ENCODE measurements around the gene SHLD2. TPM values are rescaled to one million over a fixed set of nuclear protein-coding genes. Genes with fewer than 3 reads are reported as not detected.

SHLD2 gene
- total RNA-seq, 1 experiment from 2014 or later = 28.9 TPM

DNA sequence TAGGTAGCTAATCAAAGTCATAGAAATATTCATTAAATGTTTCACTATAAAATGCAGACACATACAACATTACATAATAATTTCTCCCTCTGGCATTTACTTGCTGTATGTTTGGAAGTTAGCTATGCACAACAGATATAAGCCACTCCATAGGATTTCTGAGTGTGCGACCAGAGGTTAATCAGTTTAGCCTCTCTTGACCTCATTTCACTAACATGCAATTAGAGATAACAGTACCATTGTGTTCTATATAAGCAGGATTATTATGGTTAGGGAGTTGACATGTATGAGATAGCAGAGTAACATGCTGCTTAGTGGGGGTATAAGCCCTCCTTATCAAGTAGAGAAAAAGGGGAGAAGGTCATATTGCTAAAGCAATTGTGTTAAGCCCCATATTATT is 26.7 kb upstream of the SHLD2 start:
- RAD21 ChIA-PET (ENCODE audit: low non-redundant PET in 1 of 2, low total read pairs in 2 of 2, uncharacterized antibody in 2 of 2, unreplicated experiment in 2 of 2) = no interaction called here
- H3K9me3 ChIP-seq (ENCODE audit: control insufficient read depth in 1 of 2, insufficient read depth in 1 of 2, low read depth in 1 of 2, low read length in 2 of 2) = no peaks in the 10 kb centered on the region
- no peak overlapping the region for H2AFZ ChIP-seq (ENCODE audit: low read depth, low read length, poor library complexity, severe bottlenecking)
- intact Hi-C loops (cut with micrococcal nuclease) = no loop called here
- H3K36me3 ChIP-seq (ENCODE audit: control insufficient read depth in 1 of 2, insufficient read depth in 2 of 2, low read length in 2 of 2) = peaks cover 38 to 39% of the 10 kb centered on the region in 2 experiments
- DNase-seq (ENCODE audit: low read depth, low spot score) (no peak), ATAC-seq (no peak)
- no peak overlapping the region for H3K27ac ChIP-seq (ENCODE audit: low read depth, low read length)
- H4K20me1 ChIP-seq (ENCODE audit: insufficient read depth) = no peaks in the 10 kb centered on the region
- 0 out of 2 replicates have a peak, but pooled peaks cover 3% of the 10 kb centered on the region for H3K79me2 ChIP-seq (ENCODE audit: insufficient read depth, low read length)
- CTCF ChIA-PET = no interaction called here
- H3K9me2 ChIP-seq (ENCODE audit: insufficient read depth) = no peaks in the 10 kb centered on the region
- no peak for TF ChIP-seq MAX (IDR thresholded peaks at IDR 0.05)
- no peak for TF ChIP-seq EZH2 (IDR thresholded peaks at IDR 0.05)
- no peak for TF ChIP-seq RAD21 (IDR thresholded peaks at IDR 0.05; ENCODE audit: low read depth)
- TF ChIP-seq TCF7L2 (IDR thresholded peaks at IDR 0.05; ENCODE audit: borderline replicate concordance, extremely low read depth, insufficient read depth, insufficient read length) = no peak
- TF ChIP-seq EGR1 (IDR thresholded peaks at IDR 0.05; ENCODE audit: low read depth) = no peak
- no peaks in the 10 kb centered on the region for H3K27me3 ChIP-seq (ENCODE audit: insufficient read depth, low read length)
- no peak overlapping the region for H3K9ac ChIP-seq (ENCODE audit: low read length)
- no peak overlapping the region for H3K4me2 ChIP-seq (ENCODE audit: low read length)
- BruUV-seq (replicated peaks) = no TSS peak
- H3K4me3 ChIP-seq (replicated peaks in 1 of 2; ENCODE audit: low read depth in 1 of 2, low read length in 2 of 2) = no peak overlapping the region
- POLR2A ChIA-PET = no interaction called here
- H3K4me1 ChIP-seq (ENCODE audit: control insufficient read depth in 1 of 2, insufficient read depth in 2 of 2, low read length in 2 of 2) = no peaks in the 10 kb centered on the region

DNA sequence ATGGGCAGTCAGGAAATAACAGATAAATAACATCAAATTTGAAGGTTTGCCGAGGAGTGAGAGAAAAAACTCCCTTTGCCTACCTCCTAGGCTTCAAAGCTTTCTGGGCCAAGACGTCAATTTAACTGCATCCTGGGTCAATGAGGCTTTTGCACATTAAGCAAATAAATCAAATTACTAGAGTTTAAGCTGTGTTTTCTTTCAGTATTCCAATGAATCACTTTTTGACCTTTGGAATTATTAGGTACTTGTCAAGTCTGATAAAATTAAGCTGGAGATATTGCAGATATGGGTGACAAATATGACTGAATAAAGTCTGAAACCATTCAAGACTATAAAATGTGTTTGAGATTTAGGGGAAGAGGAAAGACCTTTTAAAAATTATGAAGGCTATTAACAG is 22.6 kb upstream of the SHLD2 start:
- Histone ChIP-seq H3K4me1 (ENCODE audit: control insufficient read depth in 1 of 2, insufficient read depth in 2 of 2, low read length in 2 of 2) (no peaks in the 10 kb centered on the region), H3K9ac (ENCODE audit: low read length) (no peak overlapping the region), H2AFZ (ENCODE audit: low read depth, low read length, poor library complexity, severe bottlenecking) (no peak overlapping the region), H3K79me2 (ENCODE audit: insufficient read depth, low read length) (peaks cover 14% of the 10 kb centered on the region; the same call in 1 of the 2 replicates), H3K4me3 (replicated peaks in 1 of 2; ENCODE audit: low read depth in 1 of 2, low read length in 2 of 2) (no peak overlapping the region), H3K36me3 (ENCODE audit: control insufficient read depth in 1 of 2, insufficient read depth in 2 of 2, low read length in 2 of 2) (peaks cover 25 to 33% of the 10 kb centered on the region in 2 experiments), H4K20me1 (ENCODE audit: insufficient read depth) (no peaks in the 10 kb centered on the region), H3K27me3 (ENCODE audit: insufficient read depth, low read length) (no peaks in the 10 kb centered on the region), H3K27ac (ENCODE audit: low read depth, low read length) (no peak overlapping the region), H3K4me2 (ENCODE audit: low read length) (no peak overlapping the region), H3K9me3 (ENCODE audit: control insufficient read depth in 1 of 2, insufficient read depth in 1 of 2, low read depth in 1 of 2, low read length in 2 of 2) (no peaks in the 10 kb centered on the region), H3K9me2 (ENCODE audit: insufficient read depth) (no peaks in the 10 kb centered on the region)
- RAD21 ChIA-PET (ENCODE audit: low non-redundant PET in 1 of 2, low total read pairs in 2 of 2, uncharacterized antibody in 2 of 2, unreplicated experiment in 2 of 2) = no interaction called here
- POLR2A ChIA-PET = no interaction called here
- BruUV-seq (replicated peaks) = no TSS peak
- intact Hi-C loops (cut with micrococcal nuclease) = no loop called here
- CTCF ChIA-PET = interaction anchor here (1.4 kb wide), 1 partner anchor 112 kb away, joined by 3 read pairs; no protein-coding TSS in a partner anchor
- ATAC-seq (no peak), DNase-seq (ENCODE audit: low read depth, low spot score) (no peak)
- TF ChIP-seq ZBTB33 (IDR thresholded peaks at IDR 0.05; ENCODE audit: extremely low read depth, insufficient replicate concordance, low read length) = no peak
- no peak for TF ChIP-seq POLR2AphosphoS5 (IDR thresholded peaks at IDR 0.05; ENCODE audit: low read depth, low read length)
- no peak for TF ChIP-seq EGR1 (IDR thresholded peaks at IDR 0.05; ENCODE audit: low read depth)
- no peak for TF ChIP-seq RAD21 (IDR thresholded peaks at IDR 0.05; ENCODE audit: low read depth)
- TF ChIP-seq, protein P1, sequence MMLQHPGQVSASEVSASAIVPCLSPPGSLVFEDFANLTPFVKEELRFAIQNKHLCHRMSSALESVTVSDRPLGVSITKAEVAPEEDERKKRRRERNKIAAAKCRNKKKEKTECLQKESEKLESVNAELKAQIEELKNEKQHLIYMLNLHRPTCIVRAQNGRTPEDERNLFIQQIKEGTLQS (IDR thresholded peaks at IDR 0.05) = no peak
- TF ChIP-seq SIN3A (IDR thresholded peaks at IDR 0.05; ENCODE audit: low read depth) = no peak
- no peak for TF ChIP-seq ZNF274 (IDR thresholded peaks at IDR 0.05; ENCODE audit: low read depth, low read length)
- no peak for TF ChIP-seq YY1 (IDR thresholded peaks at IDR 0.05; ENCODE audit: extremely low read depth, insufficient replicate concordance, low read depth, low read length)
- TF ChIP-seq CEBPB (IDR thresholded peaks at IDR 0.05; ENCODE audit: low read depth) = no peak
- TF ChIP-seq TCF7L2 (IDR thresholded peaks at IDR 0.05; ENCODE audit: borderline replicate concordance, extremely low read depth, insufficient read depth, insufficient read length) = no peak
- TF ChIP-seq CBX3 (IDR thresholded peaks at IDR 0.05; ENCODE audit: low read depth) = no peak

Measured in HCT116 (cell line).